Measurements from ENCODE around the gene EXOC1. TPM values are rescaled to one million over a fixed set of nuclear protein-coding genes. Genes with fewer than 3 reads are reported as not detected.

Gene EXOC1
- total and polyA plus RNA-seq, 12 donors, result 13.1 to 26.3 (median 21.5) TPM

GRCh38 chr4:55884851-55885219 is 31.4 kb downstream of the EXOC1 start:
- intact Hi-C loops (cut with DNase I), result no loop called here
- Histone ChIP-seq H3K27ac (no peak overlapping the region), H3K4me1 (no peaks in the 10 kb centered on the region), H3K4me3 (no peak overlapping the region), H3K9me3 (no peaks in the 10 kb centered on the region), H3K27me3 (no peaks in the 10 kb centered on the region), H3K36me3 (peaks cover 0 to 97% (median 19%) of the 10 kb centered on the region in 9 donors)
- TF ChIP-seq CTCF (IDR thresholded peaks at IDR 0.05), result no peak
- WGBS, 2 donors, result 90 to 98% methylated on average over 1 of the region's 1 CpG
- no peak for DNase-seq
- ATAC-seq, result no peak

GRCh38 chr4:55887594-55887993 is 34.1 kb downstream of the EXOC1 start:
- no peaks in the 10 kb centered on the region for H3K9me3 ChIP-seq
- no peak for DNase-seq
- H3K4me1 ChIP-seq, result no peaks in the 10 kb centered on the region
- H3K27me3 ChIP-seq, result no peaks in the 10 kb centered on the region
- intact Hi-C loops (cut with DNase I), result no loop called here
- peaks cover 0 to 96% (median 22%) of the 10 kb centered on the region in 9 donors for H3K36me3 ChIP-seq
- ATAC-seq, result no peak
- no peak overlapping the region for H3K27ac ChIP-seq
- no peak overlapping the region for H3K4me3 ChIP-seq
- TF ChIP-seq CTCF (IDR thresholded peaks at IDR 0.05), result no peak
- WGBS, 2 donors, result 90 to 93% methylated on average over 1 of the region's 1 CpG

GRCh38 chr4:55892156-55892555 is 38.7 kb downstream of the EXOC1 start:
- ATAC-seq (no peak), DNase-seq (no peak)
- H3K27ac ChIP-seq, result no peak overlapping the region
- no peaks in the 10 kb centered on the region for H3K4me1 ChIP-seq
- H3K4me3 ChIP-seq, result no peak overlapping the region
- no peaks in the 10 kb centered on the region for H3K9me3 ChIP-seq
- no peaks in the 10 kb centered on the region for H3K27me3 ChIP-seq
- intact Hi-C loops (cut with DNase I), result no loop called here
- TF ChIP-seq CTCF (IDR thresholded peaks at IDR 0.05), result no peak
- WGBS, 2 donors, result 66 to 72% methylated on average over 2 of the region's 2 CpGs
- peaks cover 0 to 97% (median 32%) of the 10 kb centered on the region in 9 donors for H3K36me3 ChIP-seq

GRCh38 chr4:55896622-55897021 is 43.2 kb downstream of the EXOC1 start:
- Histone ChIP-seq H3K4me3 (no peak overlapping the region), H3K36me3 (peaks cover 0 to 100% (median 47%) of the 10 kb centered on the region in 9 donors), H3K4me1 (no peaks in the 10 kb centered on the region), H3K9me3 (no peaks in the 10 kb centered on the region), H3K27me3 (no peaks in the 10 kb centered on the region), H3K27ac (no peak overlapping the region)
- no peak for DNase-seq
- WGBS, 2 donors, result 87 to 91% methylated on average over 3 of the region's 3 CpGs
- no peak for TF ChIP-seq CTCF (IDR thresholded peaks at IDR 0.05)
- intact Hi-C loops (cut with DNase I), result no loop called here
- no peak for ATAC-seq

All from heart right ventricle (tissue), 16 donors.